Upper lobe of left lung (tissue), 4 donors: ENCODE data around the gene ILDR1.

Experiments
- POLR2A ChIP-seq, 4 donors: fragments of 450-650 bp; IDR thresholded peaks; one replicate each; pipeline ENCODE4 v1.5.1; 2016 to 2017; ENCODE audit warnings: antibody characterized with exemption in 4 of 4, mild to moderate bottlenecking in 2 of 4
- POLR2AphosphoS5 ChIP-seq, 2 donors: sonication (generic); formaldehyde crosslinking; IDR thresholded peaks; one replicate each; pipeline ENCODE4 v1.5.1; 2017; ENCODE audit warnings: antibody characterized with exemption in 2 of 2

GRCh38 chr3:121957674-121958415 lies 64.2 kb downstream of the ILDR1 start:
- TF ChIP-seq POLR2AphosphoS5 (IDR thresholded peaks at IDR 0.05) (no peak), POLR2A (IDR thresholded peaks at IDR 0.05) (no peak)
